ENCODE measurements around the gene KLHL35.
A peak's percentile ranks its signal among the peaks of the same experiment; 100 is the strongest.

The KLHL35 gene

DNA sequence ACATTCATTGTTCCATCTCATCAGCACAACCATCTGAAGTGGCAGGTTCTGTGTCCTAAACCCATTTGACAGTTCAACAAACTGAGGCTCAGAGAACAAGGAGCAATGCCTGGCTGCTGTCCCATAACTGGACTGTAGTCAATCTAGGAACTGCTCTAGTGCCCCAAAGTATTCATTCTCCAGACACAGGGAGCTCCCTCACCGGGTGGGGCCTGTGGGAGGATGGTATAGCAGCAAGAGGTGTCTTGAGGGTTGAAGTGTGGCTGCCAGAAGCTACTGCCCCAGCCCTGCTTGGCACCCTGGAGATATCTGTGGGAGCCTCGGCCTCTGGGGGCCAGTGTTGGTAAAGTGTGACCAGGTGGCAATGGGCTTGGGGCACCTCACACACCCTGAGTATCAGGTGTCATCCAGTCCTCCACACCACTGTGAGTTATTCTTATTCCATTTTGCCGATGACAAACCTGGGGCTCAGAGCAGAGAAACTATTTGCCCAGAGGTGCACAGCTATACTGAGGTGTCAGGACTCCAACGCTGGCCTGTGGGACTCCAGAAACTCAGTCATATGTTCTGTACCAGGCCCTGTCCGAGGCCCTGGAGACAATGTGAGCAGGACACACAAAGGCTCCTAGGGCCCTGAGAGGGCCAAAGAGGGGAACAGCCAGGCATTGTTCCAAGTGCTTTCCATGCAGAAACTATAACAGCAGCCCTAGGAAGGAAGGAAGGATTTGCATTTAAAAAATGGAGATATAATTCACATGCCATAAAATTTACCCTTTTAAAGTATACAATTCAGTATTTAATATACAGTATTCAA is 46.0 kb upstream of the KLHL35 start:
- H3K4me3 ChIP-seq (ENCODE audit: low read length): no peak overlapping the region
- DNase-seq (ENCODE audit: low read depth): no peak
- TF ChIP-seq, protein P1, sequence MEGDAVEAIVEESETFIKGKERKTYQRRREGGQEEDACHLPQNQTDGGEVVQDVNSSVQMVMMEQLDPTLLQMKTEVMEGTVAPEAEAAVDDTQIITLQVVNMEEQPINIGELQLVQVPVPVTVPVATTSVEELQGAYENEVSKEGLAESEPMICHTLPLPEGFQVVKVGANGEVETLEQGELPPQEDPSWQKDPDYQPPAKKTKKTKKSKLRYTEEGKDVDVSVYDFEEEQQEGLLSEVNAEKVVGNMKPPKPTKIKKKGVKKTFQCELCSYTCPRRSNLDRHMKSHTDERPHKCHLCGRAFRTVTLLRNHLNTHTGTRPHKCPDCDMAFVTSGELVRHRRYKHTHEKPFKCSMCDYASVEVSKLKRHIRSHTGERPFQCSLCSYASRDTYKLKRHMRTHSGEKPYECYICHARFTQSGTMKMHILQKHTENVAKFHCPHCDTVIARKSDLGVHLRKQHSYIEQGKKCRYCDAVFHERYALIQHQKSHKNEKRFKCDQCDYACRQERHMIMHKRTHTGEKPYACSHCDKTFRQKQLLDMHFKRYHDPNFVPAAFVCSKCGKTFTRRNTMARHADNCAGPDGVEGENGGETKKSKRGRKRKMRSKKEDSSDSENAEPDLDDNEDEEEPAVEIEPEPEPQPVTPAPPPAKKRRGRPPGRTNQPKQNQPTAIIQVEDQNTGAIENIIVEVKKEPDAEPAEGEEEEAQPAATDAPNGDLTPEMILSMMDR (IDR thresholded peaks at IDR 0.05; ENCODE audit: insufficient read depth, low read depth, low read length, missing control alignments): no peak

DNA sequence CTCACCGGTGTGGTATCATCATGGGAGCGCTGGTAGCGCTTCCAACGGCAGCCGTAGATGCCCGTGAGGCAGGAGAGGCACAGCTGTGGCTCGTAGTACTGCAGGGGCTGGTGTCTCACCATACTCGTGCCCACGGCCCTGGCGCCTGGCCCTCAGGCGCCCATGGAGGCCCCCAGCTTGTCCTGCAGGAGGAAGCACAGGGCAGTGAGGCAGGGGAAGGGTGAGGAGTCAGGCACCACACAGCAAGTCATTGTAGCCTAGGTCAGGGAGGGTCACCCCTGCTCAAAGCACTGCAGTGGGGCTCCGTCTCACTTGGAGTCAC is 44.6 kb upstream of the KLHL35 start:
- H3K4me3 ChIP-seq (ENCODE audit: low read length): no peak overlapping the region
- TF ChIP-seq, protein P1 (IDR thresholded peaks at IDR 0.05; ENCODE audit: insufficient read depth, low read depth, low read length, missing control alignments): no peak
- no peak for DNase-seq (ENCODE audit: low read depth)

DNA sequence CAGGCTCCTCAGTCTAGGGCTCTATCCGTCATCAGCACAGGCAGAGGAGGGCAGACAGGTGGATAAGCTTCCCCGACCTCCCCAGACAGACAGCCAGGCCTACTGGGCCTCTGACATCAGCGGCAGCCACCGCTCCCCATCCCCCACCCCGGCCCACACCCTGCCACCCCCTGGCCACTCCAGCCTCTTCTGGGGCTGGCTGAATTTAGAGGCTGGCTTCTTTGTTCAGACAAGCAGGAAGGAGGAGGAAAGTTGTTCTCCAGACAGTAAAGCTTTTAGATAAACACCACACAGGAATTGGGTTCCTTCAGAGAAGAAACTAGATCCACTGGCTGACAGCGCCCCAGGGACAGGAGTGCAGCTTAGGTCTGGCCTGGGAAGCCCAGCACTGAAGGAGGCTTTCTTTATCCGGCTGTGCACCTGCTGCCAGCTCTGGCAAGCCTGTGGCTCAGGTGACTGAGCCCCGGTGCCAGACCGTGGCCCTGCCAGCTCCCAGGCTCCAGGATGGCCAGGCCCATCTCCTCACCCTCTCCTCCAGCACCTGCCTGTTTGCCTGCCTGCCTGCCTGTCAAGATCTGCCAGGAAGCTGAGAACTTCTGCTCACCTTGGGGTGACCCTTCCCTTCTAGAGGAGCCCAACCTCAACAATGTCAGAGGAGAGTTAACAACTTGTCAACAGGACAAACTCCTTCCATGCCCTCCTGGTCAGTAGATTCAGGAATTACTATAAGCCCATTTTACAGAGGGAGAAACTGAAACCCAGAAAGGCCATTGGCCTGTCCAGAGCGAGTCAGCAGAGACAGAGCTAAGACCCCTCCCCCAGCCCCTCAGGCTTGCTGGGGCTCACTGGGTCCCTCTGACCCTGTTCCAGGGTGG is 44.0 kb upstream of the KLHL35 start:
- H3K4me3 ChIP-seq (ENCODE audit: low read length): no peak overlapping the region
- no peak for DNase-seq (ENCODE audit: low read depth)
- TF ChIP-seq, protein P1 (IDR thresholded peaks at IDR 0.05; ENCODE audit: insufficient read depth, low read depth, low read length, missing control alignments): no peak

GRCh38 chr11:75475767-75476650 is 43.0 kb upstream of the KLHL35 start:
- TF ChIP-seq, protein P1 (IDR thresholded peaks at IDR 0.05; ENCODE audit: insufficient read depth, low read depth, low read length, missing control alignments): no peak
- peak; percentile 72 for DNase-seq (ENCODE audit: low read depth)
- no peak overlapping the region for H3K4me3 ChIP-seq (ENCODE audit: low read length)

GRCh38 chr11:75474878-75475766 is 42.1 kb upstream of the KLHL35 start:
- no peak for DNase-seq (ENCODE audit: low read depth)
- H3K4me3 ChIP-seq (ENCODE audit: low read length): no peak overlapping the region
- TF ChIP-seq, protein P1 (IDR thresholded peaks at IDR 0.05; ENCODE audit: insufficient read depth, low read depth, low read length, missing control alignments): no peak

- TF ChIP-seq, protein P1 (IDR thresholded peaks at IDR 0.05; ENCODE audit: insufficient read depth, low read depth, low read length, missing control alignments): no peak
- no peak for DNase-seq (ENCODE audit: low read depth)
- no peak overlapping the region for H3K4me3 ChIP-seq (ENCODE audit: low read length)
Observed at GRCh38 chr11:75474240-75474639, 41.2 kb upstream of the KLHL35 start.

Data from epithelial cell of esophagus (primary cell).